Measurements from ENCODE around the gene CCR5. TPM values are rescaled to one million over a fixed set of nuclear protein-coding genes. Genes with fewer than 3 reads are reported as not detected.

CCR5 gene
- total RNA-seq, 8 experiments from 2014 or later: 0.09 to 0.81 (median 0.40) TPM; not detected in 4

- no peaks in the 10 kb centered on the region for H3K4me1 ChIP-seq (replicated peaks in 1 of 2)
- H3K4me3 ChIP-seq: no peak overlapping the region
- ATAC-seq (replicated peaks in 6 of 8): no peak
- WGBS, 10 experiments: 0 to 67% (median 0%) methylated on average over 1 of the region's 1 CpG; no CpG with 5 or more reads in 5 of the 10 experiments
- H3K27ac ChIP-seq: no peak overlapping the region
- in situ Hi-C loops (cut with MboI; ENCODE audit: low pct_unique_long_range_greater_than_20kb in 2 of 9, low sequenced_read_pairs in 9 of 9, unreplicated experiment in 9 of 9): loop anchor here in 2 of 9 experiments (25.0 kb wide), 2 partner anchors 263 to 413 kb away; partner anchors contain the start of gene CXCR6 (in 1 of the 2)
These were observed 20.5 kb upstream of the CCR5 start for GRCh38 chr3:46350262-46350565.

GRCh38 chr3:46351646-46352045 lies 19.1 kb upstream of the CCR5 start:
- H3K4me1 ChIP-seq (replicated peaks in 1 of 2): no peaks in the 10 kb centered on the region
- no peak overlapping the region for H3K4me3 ChIP-seq
- no peak overlapping the region for H3K27ac ChIP-seq
- no peak for ATAC-seq (replicated peaks in 6 of 8)
- in situ Hi-C loops (cut with MboI; ENCODE audit: low pct_unique_long_range_greater_than_20kb in 2 of 9, low sequenced_read_pairs in 9 of 9, unreplicated experiment in 9 of 9): loop anchor here in 2 of 9 experiments (25.0 kb wide), 2 partner anchors 264 to 414 kb away; partner anchors contain the start of gene CXCR6 (in 1 of the 2)
- WGBS, 10 experiments: 57 to 100% (median 80%) methylated on average over 1 to 3 of the region's 3 CpGs; no CpG with 5 or more reads in 2 of the 10 experiments

- no peak overlapping the region for H3K4me3 ChIP-seq
- H3K27ac ChIP-seq: no peak overlapping the region
- no peak for ATAC-seq (replicated peaks in 6 of 8)
- in situ Hi-C loops (cut with MboI; ENCODE audit: low pct_unique_long_range_greater_than_20kb in 2 of 9, low sequenced_read_pairs in 9 of 9, unreplicated experiment in 9 of 9): loop anchor here in 2 of 9 experiments (25.0 kb wide), 2 partner anchors 266 to 416 kb away; partner anchors contain the start of gene CXCR6 (in 1 of the 2)
- H3K4me1 ChIP-seq (replicated peaks in 1 of 2): no peaks in the 10 kb centered on the region
- 20 to 89% (median 55%) methylated on average over 2 to 4 of the region's 4 CpGs for WGBS, 10 experiments
These were observed 17.7 kb upstream of the CCR5 start for GRCh38 chr3:46353090-46353489.

GRCh38 chr3:46353647-46354410 lies 16.9 kb upstream of the CCR5 start, which contains the start of gene CCR2:
Gene CCR2, plus strand, starts transcription at chr3:46354111. Its CDS starts 3,417 bp downstream, at chr3:46357528.
- no peaks in the 10 kb centered on the region for H3K4me1 ChIP-seq (replicated peaks in 1 of 2)
- no peak for ATAC-seq (replicated peaks in 6 of 8)
- WGBS, 10 experiments: 40 to 97% (median 79%) methylated on average over 1 to 6 of the region's 7 CpGs; no CpG with 5 or more reads in 1 of the 10 experiments

GRCh38 chr3:46354478-46354877 lies 16.3 kb upstream of the CCR5 start:
- 20% methylated on average over 1 of the region's 1 CpG; no CpG with 5 or more reads in 9 of the 10 experiments for WGBS, 10 experiments
- H3K27ac ChIP-seq: no peak overlapping the region
- H3K4me1 ChIP-seq (replicated peaks in 1 of 2): no peaks in the 10 kb centered on the region
- in situ Hi-C loops (cut with MboI; ENCODE audit: low pct_unique_long_range_greater_than_20kb in 2 of 9, low sequenced_read_pairs in 9 of 9, unreplicated experiment in 9 of 9): loop anchor here in 2 of 9 experiments (25.0 kb wide), 2 partner anchors 267 to 417 kb away; partner anchors contain the start of gene CXCR6 (in 1 of the 2)
- no peak overlapping the region for H3K4me3 ChIP-seq
- no peak for ATAC-seq (replicated peaks in 6 of 8)

More at GRCh38 chr3:46353647-46354410, 16.9 kb upstream of the CCR5 start, which contains the start of gene CCR2:
- in situ Hi-C loops (cut with MboI; ENCODE audit: low pct_unique_long_range_greater_than_20kb in 2 of 9, low sequenced_read_pairs in 9 of 9, unreplicated experiment in 9 of 9): loop anchor here in 2 of 9 experiments (25.0 kb wide), 2 partner anchors 267 to 417 kb away; partner anchors contain the start of gene CXCR6 (in 1 of the 2)
- no peak within 1 kb of the TSS for H3K4me3 ChIP-seq
- H3K27ac ChIP-seq: no peak within 1 kb of the TSS

GRCh38 chr3:46354984-46355383 lies 15.8 kb upstream of the CCR5 start:
- Histone ChIP-seq H3K27ac (no peak overlapping the region), H3K4me3 (no peak overlapping the region), H3K4me1 (replicated peaks in 1 of 2) (no peaks in the 10 kb centered on the region)
- no peak for ATAC-seq (replicated peaks in 6 of 8)
- in situ Hi-C loops (cut with MboI; ENCODE audit: low pct_unique_long_range_greater_than_20kb in 2 of 9, low sequenced_read_pairs in 9 of 9, unreplicated experiment in 9 of 9): loop anchor here in 2 of 9 experiments (25.0 kb wide), 2 partner anchors 268 to 418 kb away; partner anchors contain the start of gene CXCR6 (in 1 of the 2)

- in situ Hi-C loops (cut with MboI; ENCODE audit: low pct_unique_long_range_greater_than_20kb in 2 of 9, low sequenced_read_pairs in 9 of 9, unreplicated experiment in 9 of 9): loop anchor here in 2 of 9 experiments (25.0 kb wide), 2 partner anchors 269 to 419 kb away; partner anchors contain the start of gene CXCR6 (in 1 of the 2)
- Histone ChIP-seq H3K4me1 (replicated peaks in 1 of 2) (no peaks in the 10 kb centered on the region), H3K27ac (no peak overlapping the region), H3K4me3 (no peak overlapping the region)
- peak in 2 of 8 experiments; percentile 41 to 62 for ATAC-seq (replicated peaks in 6 of 8)
- 0 to 63% (median 24%) methylated on average over 2 to 3 of the region's 3 CpGs; no CpG with 5 or more reads in 2 of the 10 experiments for WGBS, 10 experiments
These were observed 14.5 kb upstream of the CCR5 start for GRCh38 chr3:46356276-46356675.

- ATAC-seq (replicated peaks in 6 of 8): no peak
- WGBS, 10 experiments: 20 to 100% (median 98%) methylated on average over 1 to 4 of the region's 4 CpGs; no CpG with 5 or more reads in 2 of the 10 experiments
- no peak overlapping the region for H3K4me3 ChIP-seq
- no peaks in the 10 kb centered on the region for H3K4me1 ChIP-seq (replicated peaks in 1 of 2)
- in situ Hi-C loops (cut with MboI; ENCODE audit: low pct_unique_long_range_greater_than_20kb in 2 of 9, low sequenced_read_pairs in 9 of 9, unreplicated experiment in 9 of 9): loop anchor here in 2 of 9 experiments (25.0 kb wide), 2 partner anchors 270 to 420 kb away; partner anchors contain the start of gene CXCR6 (in 1 of the 2)
- H3K27ac ChIP-seq: no peak overlapping the region
These were observed 13.8 kb upstream of the CCR5 start for GRCh38 chr3:46356909-46357308.

- in situ Hi-C loops (cut with MboI; ENCODE audit: low pct_unique_long_range_greater_than_20kb in 2 of 9, low sequenced_read_pairs in 9 of 9, unreplicated experiment in 9 of 9): loop anchor here in 2 of 9 experiments (25.0 kb wide), 2 partner anchors 271 to 421 kb away; partner anchors contain the start of gene CXCR6 (in 1 of the 2)
- no peak overlapping the region for H3K4me3 ChIP-seq
- H3K27ac ChIP-seq: no peak overlapping the region
- H3K4me1 ChIP-seq (replicated peaks in 1 of 2): no peaks in the 10 kb centered on the region
- ATAC-seq (replicated peaks in 6 of 8): no peak
- 80 to 94% (median 91%) methylated on average over 1 to 5 of the region's 6 CpGs; no CpG with 5 or more reads in 2 of the 10 experiments for WGBS, 10 experiments
These were observed 12.3 kb upstream of the CCR5 start for GRCh38 chr3:46358466-46358865.

- 4 to 56% (median 30%) methylated on average over 1 to 10 of the region's 11 CpGs for WGBS, 10 experiments
- ATAC-seq (replicated peaks in 6 of 8): peak in 6 of 8 experiments; percentile 29 to 70 (median 56)
- Histone ChIP-seq H3K4me3 (no peak overlapping the region), H3K27ac (no peak overlapping the region), H3K4me1 (replicated peaks in 1 of 2) (no peaks in the 10 kb centered on the region)
- in situ Hi-C loops (cut with MboI; ENCODE audit: low pct_unique_long_range_greater_than_20kb in 2 of 9, low sequenced_read_pairs in 9 of 9, unreplicated experiment in 9 of 9): loop anchor here in 2 of 9 experiments (10.0 to 25.0 kb wide), 3 partner anchors 145 to 423 kb away; partner anchors contain the start of gene CXCR6 (in 1 of the 2)
These were observed 10.8 kb upstream of the CCR5 start for GRCh38 chr3:46359733-46360493.

GRCh38 chr3:46360907-46361306 lies 9.8 kb upstream of the CCR5 start:
- no peaks in the 10 kb centered on the region for H3K4me1 ChIP-seq (replicated peaks in 1 of 2)
- ATAC-seq (replicated peaks in 6 of 8): peak in 6 of 8 experiments; percentile 7 to 55 (median 41)
- in situ Hi-C loops (cut with MboI; ENCODE audit: low pct_unique_long_range_greater_than_20kb in 2 of 9, low sequenced_read_pairs in 9 of 9, unreplicated experiment in 9 of 9): loop anchor here in 2 of 9 experiments (10.0 to 25.0 kb wide), 3 partner anchors 146 to 424 kb away; partner anchors contain the start of gene CXCR6 (in 1 of the 2)
- H3K27ac ChIP-seq: no peak overlapping the region
- WGBS, 10 experiments: 0 to 100% (median 87%) methylated on average over 1 to 6 of the region's 6 CpGs; no CpG with 5 or more reads in 5 of the 10 experiments
- H3K4me3 ChIP-seq: no peak overlapping the region

Measured in motor neuron (in vitro differentiated cells).